ENCODE measurements around the gene SMC3. TPM values are rescaled to one million over a fixed set of nuclear protein-coding genes. Genes with fewer than 3 reads are reported as not detected.

Gene SMC3
- total RNA-seq, 2 donors from 2014 or later, result 25.6 to 38.8 TPM

- Histone ChIP-seq H3K4me3 (no peak overlapping the region), H3K27ac (no peak overlapping the region), H3K4me1 (replicated peaks) (no peaks in the 10 kb centered on the region), H3K27me3 (replicated peaks; ENCODE audit: insufficient read depth) (no peaks in the 10 kb centered on the region), H3K9me3 (no peaks in the 10 kb centered on the region), H3K36me3 (no peaks in the 10 kb centered on the region)
- TF ChIP-seq POLR2A (IDR thresholded peaks at IDR 0.05) (no peak), POLR2AphosphoS5 (IDR thresholded peaks at IDR 0.05) (no peak), CTCF (IDR thresholded peaks at IDR 0.05) (no peak)
- 27% methylated on average over 5 of the region's 5 CpGs for WGBS
- no peak for DNase-seq (ENCODE audit: low spot score)
- intact Hi-C loops (cut with DNase I), result loop anchor here (5.0 kb wide), 1 partner anchor 411 kb away; no protein-coding TSS in a partner anchor
Observed at GRCh38 chr10:110548002-110548401, 19.5 kb upstream of the SMC3 start.

GRCh38 chr10:110549211-110549610, 18.3 kb upstream of the SMC3 start:
- TF ChIP-seq POLR2AphosphoS5 (IDR thresholded peaks at IDR 0.05) (no peak), POLR2A (IDR thresholded peaks at IDR 0.05) (no peak), CTCF (IDR thresholded peaks at IDR 0.05) (no peak)
- intact Hi-C loops (cut with DNase I), result loop anchor here (5.0 kb wide), 1 partner anchor 412 kb away; no protein-coding TSS in a partner anchor
- no peaks in the 10 kb centered on the region for H3K4me1 ChIP-seq (replicated peaks)
- no peak overlapping the region for H3K27ac ChIP-seq
- no peak overlapping the region for H3K4me3 ChIP-seq
- no peak for DNase-seq (ENCODE audit: low spot score)
- no peaks in the 10 kb centered on the region for H3K9me3 ChIP-seq
- 67% methylated on average over 5 of the region's 5 CpGs for WGBS
- H3K36me3 ChIP-seq, result no peaks in the 10 kb centered on the region
- no peaks in the 10 kb centered on the region for H3K27me3 ChIP-seq (replicated peaks; ENCODE audit: insufficient read depth)

GRCh38 chr10:110553905-110554304, 13.6 kb upstream of the SMC3 start:
- TF ChIP-seq POLR2AphosphoS5 (IDR thresholded peaks at IDR 0.05) (no peak), POLR2A (IDR thresholded peaks at IDR 0.05) (no peak), CTCF (IDR thresholded peaks at IDR 0.05) (no peak)
- Histone ChIP-seq H3K4me3 (no peak overlapping the region), H3K4me1 (replicated peaks) (no peaks in the 10 kb centered on the region), H3K27ac (no peak overlapping the region), H3K36me3 (no peaks in the 10 kb centered on the region), H3K9me3 (no peaks in the 10 kb centered on the region), H3K27me3 (replicated peaks; ENCODE audit: insufficient read depth) (no peaks in the 10 kb centered on the region)
- WGBS, result 38% methylated on average over 2 of the region's 2 CpGs
- no peak for DNase-seq (ENCODE audit: low spot score)
- intact Hi-C loops (cut with DNase I), result no loop called here

GRCh38 chr10:110556296-110556695, 11.2 kb upstream of the SMC3 start:
- Histone ChIP-seq H3K27me3 (replicated peaks; ENCODE audit: insufficient read depth) (no peaks in the 10 kb centered on the region), H3K4me1 (replicated peaks) (no peaks in the 10 kb centered on the region), H3K27ac (no peak overlapping the region), H3K4me3 (no peak overlapping the region), H3K9me3 (no peaks in the 10 kb centered on the region), H3K36me3 (no peaks in the 10 kb centered on the region)
- 60% methylated on average over 1 of the region's 1 CpG for WGBS
- DNase-seq (ENCODE audit: low spot score), result no peak
- no peak for TF ChIP-seq CTCF (IDR thresholded peaks at IDR 0.05)
- TF ChIP-seq POLR2AphosphoS5 (IDR thresholded peaks at IDR 0.05), result no peak
- TF ChIP-seq POLR2A (IDR thresholded peaks at IDR 0.05), result no peak
- intact Hi-C loops (cut with DNase I), result no loop called here

- no peak overlapping the region for H3K4me3 ChIP-seq
- TF ChIP-seq POLR2A (IDR thresholded peaks at IDR 0.05) (no peak), CTCF (IDR thresholded peaks at IDR 0.05) (peak in 3 of 4 experiments; percentile 17 to 47 (median 44)), POLR2AphosphoS5 (IDR thresholded peaks at IDR 0.05) (no peak)
- DNase-seq (ENCODE audit: low spot score), result peak; percentile 20
- no peaks in the 10 kb centered on the region for H3K27me3 ChIP-seq (replicated peaks; ENCODE audit: insufficient read depth)
- H3K4me1 ChIP-seq (replicated peaks), result no peaks in the 10 kb centered on the region
- no peak overlapping the region for H3K27ac ChIP-seq
- intact Hi-C loops (cut with DNase I), result no loop called here
- 49% methylated on average over 9 of the region's 9 CpGs for WGBS
- H3K9me3 ChIP-seq, result no peaks in the 10 kb centered on the region
- no peaks in the 10 kb centered on the region for H3K36me3 ChIP-seq
Observed at GRCh38 chr10:110556969-110557601, 10.4 kb upstream of the SMC3 start.
